ENCODE data around the gene GUCA2A. TPM values are rescaled to one million over a fixed set of nuclear protein-coding genes. Genes with fewer than 3 reads are reported as not detected.

The GUCA2A gene
- total RNA-seq, 1 experiment from 2014 or later = not detected

DNA sequence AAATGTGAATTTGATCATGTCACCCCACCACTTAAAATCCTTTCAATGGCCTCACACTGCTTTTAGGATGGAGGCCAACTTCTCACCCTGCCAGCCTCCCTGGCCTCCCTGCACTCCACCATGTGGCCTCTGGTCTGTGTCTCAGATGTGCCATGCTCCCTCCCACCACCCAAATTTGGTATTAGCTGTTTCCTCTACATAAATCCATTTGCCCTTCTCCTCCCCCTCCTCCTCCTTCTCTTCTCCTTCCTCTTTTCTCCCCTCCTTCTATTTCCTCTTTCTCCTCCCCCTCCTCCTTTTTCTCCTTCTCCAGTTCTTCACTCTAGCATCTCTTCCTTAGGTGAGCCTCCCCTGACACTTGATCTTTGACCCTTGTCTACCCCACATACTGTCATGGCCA, 28.1 kb downstream of the GUCA2A start:
- BruUV-seq (replicated peaks) = no TSS peak
- POLR2A ChIA-PET = no interaction called here
- no peaks in the 10 kb centered on the region for H3K36me3 ChIP-seq (ENCODE audit: control insufficient read depth, insufficient read depth, low read length)
- DNase-seq (ENCODE audit: low read depth, low spot score) (no peak), ATAC-seq (no peak)
- TF ChIP-seq POLR2AphosphoS5 (IDR thresholded peaks at IDR 0.05; ENCODE audit: low read depth, low read length) = no peak
- no peak for TF ChIP-seq TCF7L2 (IDR thresholded peaks at IDR 0.05; ENCODE audit: low read depth, low read length)
- TF ChIP-seq, protein P1, sequence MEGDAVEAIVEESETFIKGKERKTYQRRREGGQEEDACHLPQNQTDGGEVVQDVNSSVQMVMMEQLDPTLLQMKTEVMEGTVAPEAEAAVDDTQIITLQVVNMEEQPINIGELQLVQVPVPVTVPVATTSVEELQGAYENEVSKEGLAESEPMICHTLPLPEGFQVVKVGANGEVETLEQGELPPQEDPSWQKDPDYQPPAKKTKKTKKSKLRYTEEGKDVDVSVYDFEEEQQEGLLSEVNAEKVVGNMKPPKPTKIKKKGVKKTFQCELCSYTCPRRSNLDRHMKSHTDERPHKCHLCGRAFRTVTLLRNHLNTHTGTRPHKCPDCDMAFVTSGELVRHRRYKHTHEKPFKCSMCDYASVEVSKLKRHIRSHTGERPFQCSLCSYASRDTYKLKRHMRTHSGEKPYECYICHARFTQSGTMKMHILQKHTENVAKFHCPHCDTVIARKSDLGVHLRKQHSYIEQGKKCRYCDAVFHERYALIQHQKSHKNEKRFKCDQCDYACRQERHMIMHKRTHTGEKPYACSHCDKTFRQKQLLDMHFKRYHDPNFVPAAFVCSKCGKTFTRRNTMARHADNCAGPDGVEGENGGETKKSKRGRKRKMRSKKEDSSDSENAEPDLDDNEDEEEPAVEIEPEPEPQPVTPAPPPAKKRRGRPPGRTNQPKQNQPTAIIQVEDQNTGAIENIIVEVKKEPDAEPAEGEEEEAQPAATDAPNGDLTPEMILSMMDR (IDR thresholded peaks at IDR 0.05) = no peak
- no peak for TF ChIP-seq SIN3A (IDR thresholded peaks at IDR 0.05; ENCODE audit: borderline replicate concordance, insufficient read depth, low read depth, low read length)
- TF ChIP-seq, protein P2, sequence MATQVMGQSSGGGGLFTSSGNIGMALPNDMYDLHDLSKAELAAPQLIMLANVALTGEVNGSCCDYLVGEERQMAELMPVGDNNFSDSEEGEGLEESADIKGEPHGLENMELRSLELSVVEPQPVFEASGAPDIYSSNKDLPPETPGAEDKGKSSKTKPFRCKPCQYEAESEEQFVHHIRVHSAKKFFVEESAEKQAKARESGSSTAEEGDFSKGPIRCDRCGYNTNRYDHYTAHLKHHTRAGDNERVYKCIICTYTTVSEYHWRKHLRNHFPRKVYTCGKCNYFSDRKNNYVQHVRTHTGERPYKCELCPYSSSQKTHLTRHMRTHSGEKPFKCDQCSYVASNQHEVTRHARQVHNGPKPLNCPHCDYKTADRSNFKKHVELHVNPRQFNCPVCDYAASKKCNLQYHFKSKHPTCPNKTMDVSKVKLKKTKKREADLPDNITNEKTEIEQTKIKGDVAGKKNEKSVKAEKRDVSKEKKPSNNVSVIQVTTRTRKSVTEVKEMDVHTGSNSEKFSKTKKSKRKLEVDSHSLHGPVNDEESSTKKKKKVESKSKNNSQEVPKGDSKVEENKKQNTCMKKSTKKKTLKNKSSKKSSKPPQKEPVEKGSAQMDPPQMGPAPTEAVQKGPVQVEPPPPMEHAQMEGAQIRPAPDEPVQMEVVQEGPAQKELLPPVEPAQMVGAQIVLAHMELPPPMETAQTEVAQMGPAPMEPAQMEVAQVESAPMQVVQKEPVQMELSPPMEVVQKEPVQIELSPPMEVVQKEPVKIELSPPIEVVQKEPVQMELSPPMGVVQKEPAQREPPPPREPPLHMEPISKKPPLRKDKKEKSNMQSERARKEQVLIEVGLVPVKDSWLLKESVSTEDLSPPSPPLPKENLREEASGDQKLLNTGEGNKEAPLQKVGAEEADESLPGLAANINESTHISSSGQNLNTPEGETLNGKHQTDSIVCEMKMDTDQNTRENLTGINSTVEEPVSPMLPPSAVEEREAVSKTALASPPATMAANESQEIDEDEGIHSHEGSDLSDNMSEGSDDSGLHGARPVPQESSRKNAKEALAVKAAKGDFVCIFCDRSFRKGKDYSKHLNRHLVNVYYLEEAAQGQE (IDR thresholded peaks at IDR 0.05; ENCODE audit: insufficient read depth in 1 of 2, low read depth in 2 of 2, low read length in 1 of 2) = no peak
- peaks cover 3% of the 10 kb centered on the region; the same call in 1 of the 2 replicates for H3K27me3 ChIP-seq (ENCODE audit: control insufficient read depth, insufficient read depth, low read length)
- H3K4me1 ChIP-seq (ENCODE audit: control insufficient read depth, insufficient read depth, low read length) = no peaks in the 10 kb centered on the region
- intact Hi-C loops (cut with micrococcal nuclease; ENCODE audit: unreplicated experiment) (no loop called here), in situ Hi-C loops (cut with HindIII; ENCODE audit: low pct_unique_long_range_greater_than_20kb, low sequenced_read_pairs) (no loop called here)
- H3K27ac ChIP-seq (ENCODE audit: low read length) = no peak overlapping the region
- CTCF ChIA-PET = no interaction called here
- H3K4me3 ChIP-seq (ENCODE audit: low read depth in 2 of 2, low read length in 2 of 2) = no peak overlapping the region
- no peaks in the 10 kb centered on the region for H3K9me3 ChIP-seq (ENCODE audit: control insufficient read depth, insufficient read depth, low read depth, low read length)

DNA sequence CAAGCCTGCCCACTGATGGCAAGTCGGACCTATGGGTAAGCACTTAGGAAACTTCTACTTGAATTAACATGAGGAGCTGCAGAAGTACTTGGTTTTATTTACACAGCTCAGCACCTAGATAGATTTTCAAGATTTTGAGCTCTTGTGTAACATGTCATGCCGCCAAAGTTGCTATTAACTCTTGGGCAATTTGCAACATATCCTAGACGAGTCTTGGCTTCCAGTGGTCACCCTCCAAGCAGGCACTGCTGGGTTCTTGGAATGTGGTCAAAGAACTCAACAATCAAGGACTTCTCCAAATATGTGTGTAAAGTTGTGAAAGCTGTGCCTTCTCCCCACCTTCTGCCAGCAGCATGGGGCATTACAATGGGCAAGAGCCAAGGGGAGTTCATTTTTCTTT, 29.1 kb downstream of the GUCA2A start:
- ATAC-seq = no peak
- ChIA-PET CTCF (no interaction called here), POLR2A (no interaction called here)
- no peak overlapping the region for H3K4me3 ChIP-seq (ENCODE audit: low read depth in 2 of 2, low read length in 2 of 2)
- in situ Hi-C loops (cut with HindIII; ENCODE audit: low pct_unique_long_range_greater_than_20kb, low sequenced_read_pairs) (no loop called here), intact Hi-C loops (cut with micrococcal nuclease; ENCODE audit: unreplicated experiment) (no loop called here)
- peaks cover 3% of the 10 kb centered on the region; the same call in 1 of the 2 replicates for H3K27me3 ChIP-seq (ENCODE audit: control insufficient read depth, insufficient read depth, low read length)
- no peak overlapping the region for H3K27ac ChIP-seq (ENCODE audit: low read length)
- DNase-seq (ENCODE audit: low read depth, low spot score) = no peak
- BruUV-seq (replicated peaks) = no TSS peak
- H3K9me3 ChIP-seq (ENCODE audit: control insufficient read depth, insufficient read depth, low read depth, low read length) = no peaks in the 10 kb centered on the region
- H3K36me3 ChIP-seq (ENCODE audit: control insufficient read depth, insufficient read depth, low read length) = no peaks in the 10 kb centered on the region
- H3K4me1 ChIP-seq (ENCODE audit: control insufficient read depth, insufficient read depth, low read length) = no peaks in the 10 kb centered on the region
- TF ChIP-seq, protein P1 (IDR thresholded peaks at IDR 0.05) = no peak
- TF ChIP-seq POLR2AphosphoS5 (IDR thresholded peaks at IDR 0.05; ENCODE audit: low read depth, low read length) = no peak
- TF ChIP-seq, protein P2 (IDR thresholded peaks at IDR 0.05; ENCODE audit: insufficient read depth in 1 of 2, low read depth in 2 of 2, low read length in 1 of 2) = no peak
- TF ChIP-seq SIN3A (IDR thresholded peaks at IDR 0.05; ENCODE audit: borderline replicate concordance, insufficient read depth, low read depth, low read length) = no peak
- no peak for TF ChIP-seq TCF7L2 (IDR thresholded peaks at IDR 0.05; ENCODE audit: low read depth, low read length)

Measured in Panc1 (cell line).